PC-9 (cell line): ENCODE measurements around the gene S100A8. TPM values are rescaled to one million over a fixed set of nuclear protein-coding genes. Genes with fewer than 3 reads are reported as not detected.

Experiments used
- BruUV-seq: library from RNA; stranded (reverse); fragments of 400-500 nt; replicated peaks from 2 replicates; lab custom pipeline; 2021; lab: Mats Ljungman, UMichigan
- CTCF ChIA-PET: fragments of 300-600 bp; sonication (Branson Sonifier 250); formaldehyde crosslinking; loops from one replicate; lab custom pipeline; 2022; ENCODE audit warnings: antibody characterized with exemption; lab: Charles Lee
- POLR2A ChIA-PET: fragments of 300-600 bp; sonication (Branson Sonifier 250); formaldehyde crosslinking; loops from one replicate; lab custom pipeline; 2022; ENCODE audit warnings: antibody characterized with exemption; ENCODE audit not compliant: unreplicated experiment; lab: Charles Lee
- DNase-seq, 2 experiments: peaks; one replicate each; pipeline versions ENCODE4 v3.0.0 to v3.0.0-alpha.2; 2015 to 2022; ENCODE audit warnings: mixed read lengths in 1 of 2
- H2AFZ ChIP-seq: fragments of 200-600 bp; sonication (generic); 2 replicates; pipeline ENCODE4 v1.8.1; 2017; ENCODE audit warnings: antibody characterized with exemption
- H3F3A ChIP-seq: fragments of 200-600 bp; sonication (generic); 2 replicates; pipeline ENCODE4 v1.8.1; 2017; ENCODE audit warnings: antibody characterized with exemption, mild to moderate bottlenecking, low read depth; ENCODE audit not compliant: insufficient read depth
- H3K27ac ChIP-seq: fragments of 200-600 bp; sonication (generic); 2 replicates; pipeline ENCODE4 v1.6.1; 2016; ENCODE audit warnings: mixed run types
- H3K27me3 ChIP-seq: fragments of 200-600 bp; sonication (generic); 2 replicates; pipeline ENCODE4 v1.6.1; 2016; ENCODE audit warnings: low read depth, mixed run types; ENCODE audit not compliant: insufficient read depth
- H3K36me3 ChIP-seq: fragments of 200-600 bp; sonication (generic); 2 replicates; pipeline ENCODE4 v1.6.1; 2016; ENCODE audit warnings: low read depth, mixed run types
- H3K4me1 ChIP-seq: fragments of 200-600 bp; sonication (generic); replicated peaks from 2 replicates; pipeline ENCODE4 v1.6.1; 2016; ENCODE audit warnings: mixed run types; ENCODE audit not compliant: insufficient read depth
- H3K4me2 ChIP-seq: fragments of 200-600 bp; sonication (generic); 2 replicates; pipeline ENCODE4 v1.6.1; 2017; ENCODE audit warnings: mixed run types
- H3K4me3 ChIP-seq: fragments of 200-600 bp; sonication (generic); 2 replicates; pipeline ENCODE4 v1.6.1; 2016; ENCODE audit warnings: mixed run types
- H3K79me2 ChIP-seq: fragments of 200-600 bp; sonication (generic); 2 replicates; pipeline ENCODE4 v1.6.1; 2017; ENCODE audit warnings: low read depth, mixed run types
- H3K9me2 ChIP-seq: fragments of 200-600 bp; sonication (generic); 2 replicates; pipeline ENCODE4 v1.8.1; 2017; ENCODE audit warnings: mild to moderate bottlenecking; ENCODE audit not compliant: insufficient read depth
- H3K9me3 ChIP-seq: fragments of 200-600 bp; sonication (generic); 2 replicates; pipeline ENCODE4 v1.8.1; 2016; ENCODE audit warnings: low read depth; ENCODE audit not compliant: insufficient read depth
- H4K20me1 ChIP-seq: fragments of 200-600 bp; sonication (generic); 2 replicates; pipeline ENCODE4 v1.8.1; 2017; ENCODE audit not compliant: insufficient read depth
- EZH2 ChIP-seq: fragments of 200-600 bp; sonication (generic); IDR thresholded peaks from 2 replicates; pipeline ENCODE4 v1.8.0; 2017; ENCODE audit warnings: antibody characterized with exemption, low read depth
- intact Hi-C: fragments of 100-400 bp; cut with micrococcal nuclease; formaldehyde crosslinking; loops from one replicate; pipeline ENCODE4 v1.10.0; 2022; ENCODE audit not compliant: unreplicated experiment
- total RNA-seq: library from RNA; stranded (reverse); gene quantifications from 2 replicates; pipeline ENCODE4 v1.2.3, GENCODE V29; 2021
- TF ChIP-seq, protein P1 (sequence below): fragments of 200-600 bp; sonication (generic); conservative IDR thresholded peaks from 2 replicates; pipeline ENCODE4 v1.6.1; 2017; ENCODE audit warnings: mixed run types, antibody characterized with exemption, mild to moderate bottlenecking, moderate library complexity

S100A8 gene
- total RNA-seq, 1 experiment from 2014 or later: not detected

DNA sequence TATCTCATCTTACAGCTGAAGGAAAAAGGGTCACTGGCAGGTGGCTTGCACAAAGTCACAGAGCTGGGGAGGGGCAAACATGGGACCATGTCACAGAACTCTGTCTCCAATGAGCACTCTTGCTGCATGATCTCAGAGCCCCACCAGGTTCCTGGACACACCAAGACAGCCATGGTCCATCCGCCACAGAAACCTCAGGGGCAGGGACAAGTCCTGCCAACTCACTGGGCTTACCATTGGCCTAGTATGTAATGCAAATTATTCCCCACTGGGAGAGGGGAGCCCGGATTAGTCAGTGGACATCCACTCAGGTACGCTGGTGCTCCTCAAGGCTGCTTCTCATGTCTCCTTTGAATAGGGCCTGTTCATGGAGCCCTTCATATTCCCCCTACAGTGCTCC lies 39.7 kb upstream of the S100A8 start:
- ChIA-PET POLR2A (no interaction called here), CTCF (no interaction called here)
- no peaks in the 10 kb centered on the region for H3K36me3 ChIP-seq
- intact Hi-C loops: no loop called here
- no peaks in the 10 kb centered on the region for H3K79me2 ChIP-seq
- no peaks in the 10 kb centered on the region for H3K9me2 ChIP-seq
- no peaks in the 10 kb centered on the region for H3K9me3 ChIP-seq
- no peaks in the 10 kb centered on the region for H3K4me1 ChIP-seq
- no peaks in the 10 kb centered on the region for H4K20me1 ChIP-seq
- TF ChIP-seq, protein P1, sequence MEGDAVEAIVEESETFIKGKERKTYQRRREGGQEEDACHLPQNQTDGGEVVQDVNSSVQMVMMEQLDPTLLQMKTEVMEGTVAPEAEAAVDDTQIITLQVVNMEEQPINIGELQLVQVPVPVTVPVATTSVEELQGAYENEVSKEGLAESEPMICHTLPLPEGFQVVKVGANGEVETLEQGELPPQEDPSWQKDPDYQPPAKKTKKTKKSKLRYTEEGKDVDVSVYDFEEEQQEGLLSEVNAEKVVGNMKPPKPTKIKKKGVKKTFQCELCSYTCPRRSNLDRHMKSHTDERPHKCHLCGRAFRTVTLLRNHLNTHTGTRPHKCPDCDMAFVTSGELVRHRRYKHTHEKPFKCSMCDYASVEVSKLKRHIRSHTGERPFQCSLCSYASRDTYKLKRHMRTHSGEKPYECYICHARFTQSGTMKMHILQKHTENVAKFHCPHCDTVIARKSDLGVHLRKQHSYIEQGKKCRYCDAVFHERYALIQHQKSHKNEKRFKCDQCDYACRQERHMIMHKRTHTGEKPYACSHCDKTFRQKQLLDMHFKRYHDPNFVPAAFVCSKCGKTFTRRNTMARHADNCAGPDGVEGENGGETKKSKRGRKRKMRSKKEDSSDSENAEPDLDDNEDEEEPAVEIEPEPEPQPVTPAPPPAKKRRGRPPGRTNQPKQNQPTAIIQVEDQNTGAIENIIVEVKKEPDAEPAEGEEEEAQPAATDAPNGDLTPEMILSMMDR: no peak
- H3K27me3 ChIP-seq: peaks cover 59% of the 10 kb centered on the region
- H3K4me2 ChIP-seq: no peak overlapping the region
- H3K4me3 ChIP-seq: no peak overlapping the region
- H3F3A ChIP-seq: no peaks in the 10 kb centered on the region
- no peak overlapping the region for H3K27ac ChIP-seq
- BruUV-seq: no TSS peak
- H2AFZ ChIP-seq: no peak overlapping the region
- no peak for DNase-seq

DNA sequence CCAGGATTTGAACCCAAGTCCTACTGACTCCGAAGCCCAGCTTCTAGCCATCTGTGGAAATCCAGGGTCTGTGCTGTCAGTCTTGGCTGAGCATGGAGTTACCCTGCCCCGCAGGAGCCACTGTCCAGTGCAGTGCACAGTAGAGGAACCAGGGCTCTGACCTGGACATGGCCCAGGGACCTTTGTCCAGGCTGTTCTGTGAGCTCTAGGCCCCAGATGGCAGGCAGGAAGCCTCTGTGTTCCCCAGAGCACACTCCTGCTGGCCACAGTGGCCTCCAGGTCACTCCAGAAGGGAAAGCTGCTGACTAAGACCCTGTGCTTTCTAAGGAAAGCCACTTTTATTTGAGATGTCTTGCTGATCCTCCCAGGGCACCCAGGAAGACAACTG lies 39.3 kb upstream of the S100A8 start:
- no TSS peak for BruUV-seq

GRCh38 chr1:153429266-153430165 lies 38.6 kb upstream of the S100A8 start:
- H3K9me3 ChIP-seq: no peaks in the 10 kb centered on the region
- no peak for DNase-seq
- H3K4me2 ChIP-seq: no peak overlapping the region
- BruUV-seq: no TSS peak
- H2AFZ ChIP-seq: no peak overlapping the region
- no peak overlapping the region for H3K27ac ChIP-seq
- no peaks in the 10 kb centered on the region for H3K4me1 ChIP-seq
- H3K27me3 ChIP-seq: peaks cover 51% of the 10 kb centered on the region
- ChIA-PET POLR2A (no interaction called here), CTCF (no interaction called here)
- no peaks in the 10 kb centered on the region for H3K36me3 ChIP-seq
- intact Hi-C loops: no loop called here
- H3K4me3 ChIP-seq: no peak overlapping the region
- H3K79me2 ChIP-seq: no peaks in the 10 kb centered on the region
- H4K20me1 ChIP-seq: no peaks in the 10 kb centered on the region
- 0 out of 2 replicates have a peak, but pooled peaks cover under 1% of the 10 kb centered on the region for H3K9me2 ChIP-seq
- H3F3A ChIP-seq: no peaks in the 10 kb centered on the region
- no peak for TF ChIP-seq EZH2
- TF ChIP-seq, protein P1: no peak

More for the DNA sequence above, 39.3 kb upstream of the S100A8 start:
- H3K4me1 ChIP-seq: no peaks in the 10 kb centered on the region
- H3K27me3 ChIP-seq: peaks cover 57% of the 10 kb centered on the region
- no peak for DNase-seq
- H3F3A ChIP-seq: no peaks in the 10 kb centered on the region
- H3K9me2 ChIP-seq: no peaks in the 10 kb centered on the region
- TF ChIP-seq, protein P1: no peak
- TF ChIP-seq EZH2: no peak
- H3K4me3 ChIP-seq: no peak overlapping the region
- H3K79me2 ChIP-seq: no peaks in the 10 kb centered on the region
- intact Hi-C loops: no loop called here
- H4K20me1 ChIP-seq: no peaks in the 10 kb centered on the region
- H3K9me3 ChIP-seq: no peaks in the 10 kb centered on the region
- H3K4me2 ChIP-seq: no peak overlapping the region
- H2AFZ ChIP-seq: no peak overlapping the region
- ChIA-PET CTCF (no interaction called here), POLR2A (no interaction called here)
- no peaks in the 10 kb centered on the region for H3K36me3 ChIP-seq
- H3K27ac ChIP-seq: no peak overlapping the region
